ENCODE results near the gene PAEP. TPM values are rescaled to one million over a fixed set of nuclear protein-coding genes. Genes with fewer than 3 reads are reported as not detected.

Gene PAEP
- total RNA-seq, 2 donors from 2014 or later, result not detected

DNA sequence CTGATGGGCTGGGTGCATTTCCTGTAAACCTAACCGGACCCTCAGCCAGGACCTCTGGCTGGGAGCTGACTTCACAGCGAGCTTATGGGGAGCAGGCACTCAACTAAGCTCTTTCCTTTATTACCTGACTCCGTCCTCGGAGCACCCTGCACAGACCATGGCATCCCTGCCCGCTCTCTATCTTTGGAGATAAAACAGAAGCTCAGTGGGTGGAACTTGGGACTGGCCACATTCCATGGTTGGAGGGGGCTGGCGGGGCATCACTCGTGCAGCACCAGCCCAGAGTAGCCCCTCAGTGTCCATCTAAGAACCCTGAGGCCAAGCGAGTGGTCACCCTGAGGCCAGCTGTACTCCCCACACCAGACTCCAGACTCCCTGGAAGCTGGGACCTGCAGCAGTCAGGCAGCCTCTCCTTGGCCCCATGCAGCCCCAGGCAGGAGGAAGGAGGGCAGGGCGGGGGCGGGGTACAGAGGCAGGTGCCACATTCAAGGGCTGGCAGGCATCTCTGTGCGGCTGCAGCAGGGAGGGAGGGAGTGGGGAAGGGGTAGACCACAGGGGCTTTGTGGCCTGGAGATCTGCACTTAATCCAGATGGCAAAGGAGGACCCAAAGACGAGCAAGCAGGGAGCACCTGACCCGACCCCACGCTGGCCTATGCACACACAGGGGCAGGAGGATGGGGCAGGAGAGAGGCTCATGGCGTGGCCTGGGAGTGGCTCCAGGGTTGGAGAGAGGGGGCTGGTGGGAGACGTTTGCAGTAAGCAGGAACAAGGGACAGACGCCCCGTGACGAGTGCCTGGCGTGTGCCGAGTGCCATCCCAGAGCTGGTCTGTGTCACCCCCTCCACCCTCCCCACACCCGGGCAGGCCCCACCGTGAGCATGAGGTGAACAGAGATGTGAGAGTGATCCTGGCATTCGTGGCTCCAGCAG lies 51.7 kb downstream of the PAEP start:
- Histone ChIP-seq H3K27me3 (no peaks in the 10 kb centered on the region), H3K4me1 (no peaks in the 10 kb centered on the region), H3K36me3 (replicated peaks in 1 of 2; ENCODE audit: insufficient read depth in 1 of 2, low read depth in 2 of 2) (no peaks in the 10 kb centered on the region), H3K27ac (no peak overlapping the region), H3K9me3 (no peaks in the 10 kb centered on the region), H3K4me3 (no peak overlapping the region)
- intact Hi-C loops (cut with DNase I), result no loop called here
- no peak for TF ChIP-seq POLR2A (IDR thresholded peaks at IDR 0.05)
- TF ChIP-seq, protein P1, sequence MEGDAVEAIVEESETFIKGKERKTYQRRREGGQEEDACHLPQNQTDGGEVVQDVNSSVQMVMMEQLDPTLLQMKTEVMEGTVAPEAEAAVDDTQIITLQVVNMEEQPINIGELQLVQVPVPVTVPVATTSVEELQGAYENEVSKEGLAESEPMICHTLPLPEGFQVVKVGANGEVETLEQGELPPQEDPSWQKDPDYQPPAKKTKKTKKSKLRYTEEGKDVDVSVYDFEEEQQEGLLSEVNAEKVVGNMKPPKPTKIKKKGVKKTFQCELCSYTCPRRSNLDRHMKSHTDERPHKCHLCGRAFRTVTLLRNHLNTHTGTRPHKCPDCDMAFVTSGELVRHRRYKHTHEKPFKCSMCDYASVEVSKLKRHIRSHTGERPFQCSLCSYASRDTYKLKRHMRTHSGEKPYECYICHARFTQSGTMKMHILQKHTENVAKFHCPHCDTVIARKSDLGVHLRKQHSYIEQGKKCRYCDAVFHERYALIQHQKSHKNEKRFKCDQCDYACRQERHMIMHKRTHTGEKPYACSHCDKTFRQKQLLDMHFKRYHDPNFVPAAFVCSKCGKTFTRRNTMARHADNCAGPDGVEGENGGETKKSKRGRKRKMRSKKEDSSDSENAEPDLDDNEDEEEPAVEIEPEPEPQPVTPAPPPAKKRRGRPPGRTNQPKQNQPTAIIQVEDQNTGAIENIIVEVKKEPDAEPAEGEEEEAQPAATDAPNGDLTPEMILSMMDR (IDR thresholded peaks at IDR 0.05), result no peak
- ATAC-seq (no peak), DNase-seq (no peak)
- 51 to 62% methylated on average over 14 to 24 of the region's 24 CpGs for WGBS, 2 donors

DNA sequence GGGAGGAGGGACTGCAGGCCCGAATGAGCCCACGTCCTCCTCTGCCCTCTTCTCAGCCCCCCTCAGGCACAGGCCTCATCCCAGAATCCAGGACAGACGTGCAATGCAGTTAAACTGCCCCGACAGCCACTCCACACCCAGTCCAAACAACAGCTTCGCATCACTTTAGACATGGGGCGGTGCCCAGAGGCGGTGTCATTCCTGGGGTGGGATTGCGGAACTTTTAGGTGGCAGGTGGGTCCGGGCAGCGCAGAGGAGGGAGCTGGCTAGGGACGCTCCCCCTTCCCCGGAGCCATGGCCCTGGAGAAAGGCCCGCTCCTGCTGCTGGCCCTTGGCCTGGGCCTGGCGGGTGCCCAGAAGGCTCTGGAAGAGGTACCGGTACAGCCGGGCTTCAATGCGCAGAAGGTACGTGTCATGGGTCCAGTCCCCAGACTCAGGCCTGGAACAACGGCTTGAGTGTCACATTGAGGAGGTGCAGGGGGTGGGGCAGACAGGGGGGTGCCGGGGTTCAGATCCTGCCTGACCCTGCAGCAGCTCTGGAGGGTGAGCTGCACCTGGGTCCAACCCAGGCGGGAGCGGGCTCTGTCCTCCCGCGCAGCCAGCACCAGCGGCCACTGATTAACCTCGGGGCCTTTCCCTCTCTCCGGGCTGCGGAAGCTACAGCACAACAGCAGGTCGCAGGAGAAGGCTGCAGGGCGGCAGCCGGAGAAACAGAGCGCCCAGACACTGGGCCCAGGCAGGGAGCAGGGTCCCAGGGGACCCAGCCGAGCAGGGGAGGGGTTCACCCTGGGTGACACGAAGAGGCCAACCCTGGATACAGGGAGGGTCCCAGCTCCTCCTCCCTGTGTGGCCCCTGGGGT lies 52.6 kb downstream of the PAEP start:
- Histone ChIP-seq H3K27ac (no peak overlapping the region), H3K36me3 (replicated peaks in 1 of 2; ENCODE audit: insufficient read depth in 1 of 2, low read depth in 2 of 2) (no peaks in the 10 kb centered on the region), H3K4me3 (no peak overlapping the region), H3K27me3 (no peaks in the 10 kb centered on the region), H3K9me3 (no peaks in the 10 kb centered on the region), H3K4me1 (no peaks in the 10 kb centered on the region)
- ATAC-seq, result no peak
- no peak for TF ChIP-seq POLR2A (IDR thresholded peaks at IDR 0.05)
- TF ChIP-seq, protein P1 (IDR thresholded peaks at IDR 0.05), result no peak
- 40 to 58% methylated on average over 2 to 30 of the region's 34 CpGs for WGBS, 2 donors
- no peak for DNase-seq
- intact Hi-C loops (cut with DNase I), result no loop called here

DNA sequence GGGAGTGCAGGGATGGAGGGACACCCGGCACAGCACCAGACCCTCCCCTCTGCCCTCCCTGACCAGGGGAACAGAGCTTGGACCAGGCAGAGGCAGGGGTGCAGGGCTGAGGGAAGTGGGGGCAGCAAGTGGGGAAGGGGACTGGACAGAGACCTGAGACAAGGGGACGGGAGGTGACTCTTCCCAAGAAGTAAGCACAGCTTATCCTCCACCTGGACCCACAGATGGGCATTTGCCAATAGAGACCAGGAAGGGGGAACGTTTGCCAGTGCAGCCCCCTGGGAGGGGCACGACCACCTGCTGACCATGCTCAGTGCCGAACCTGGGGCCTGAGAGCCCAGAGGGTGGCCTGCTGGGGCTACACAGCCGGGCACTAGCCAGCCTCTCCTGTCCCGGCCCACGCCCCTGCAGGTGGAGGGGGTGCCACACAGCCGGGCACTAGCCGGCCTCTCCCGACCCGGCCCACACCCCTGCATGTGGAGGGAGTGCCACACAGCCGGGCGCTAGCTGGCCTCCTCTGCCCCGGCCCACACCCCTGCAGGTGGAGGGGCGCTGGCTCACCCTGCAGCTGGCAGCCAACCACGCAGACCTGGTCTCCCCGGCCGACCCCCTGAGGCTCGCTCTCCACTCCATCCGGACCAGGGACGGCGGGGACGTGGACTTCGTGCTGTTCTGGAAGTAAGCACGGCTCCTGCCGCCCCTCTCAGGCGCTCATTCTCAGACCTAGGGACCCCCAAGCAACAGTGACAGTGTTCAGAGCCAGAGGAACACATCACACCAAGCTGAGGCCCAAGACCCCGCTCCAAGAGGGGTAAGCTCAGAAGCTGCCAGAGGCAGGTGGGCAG lies 53.5 kb downstream of the PAEP start:
- ATAC-seq (no peak), DNase-seq (no peak)
- Histone ChIP-seq H3K4me3 (no peak overlapping the region), H3K9me3 (no peaks in the 10 kb centered on the region), H3K4me1 (no peaks in the 10 kb centered on the region), H3K36me3 (replicated peaks in 1 of 2; ENCODE audit: insufficient read depth in 1 of 2, low read depth in 2 of 2) (no peaks in the 10 kb centered on the region), H3K27me3 (no peaks in the 10 kb centered on the region), H3K27ac (no peak overlapping the region)
- 28 to 61% methylated on average over 2 to 29 of the region's 29 CpGs for WGBS, 2 donors
- TF ChIP-seq, protein P1 (IDR thresholded peaks at IDR 0.05), result no peak
- TF ChIP-seq POLR2A (IDR thresholded peaks at IDR 0.05), result no peak
- intact Hi-C loops (cut with DNase I), result no loop called here

DNA sequence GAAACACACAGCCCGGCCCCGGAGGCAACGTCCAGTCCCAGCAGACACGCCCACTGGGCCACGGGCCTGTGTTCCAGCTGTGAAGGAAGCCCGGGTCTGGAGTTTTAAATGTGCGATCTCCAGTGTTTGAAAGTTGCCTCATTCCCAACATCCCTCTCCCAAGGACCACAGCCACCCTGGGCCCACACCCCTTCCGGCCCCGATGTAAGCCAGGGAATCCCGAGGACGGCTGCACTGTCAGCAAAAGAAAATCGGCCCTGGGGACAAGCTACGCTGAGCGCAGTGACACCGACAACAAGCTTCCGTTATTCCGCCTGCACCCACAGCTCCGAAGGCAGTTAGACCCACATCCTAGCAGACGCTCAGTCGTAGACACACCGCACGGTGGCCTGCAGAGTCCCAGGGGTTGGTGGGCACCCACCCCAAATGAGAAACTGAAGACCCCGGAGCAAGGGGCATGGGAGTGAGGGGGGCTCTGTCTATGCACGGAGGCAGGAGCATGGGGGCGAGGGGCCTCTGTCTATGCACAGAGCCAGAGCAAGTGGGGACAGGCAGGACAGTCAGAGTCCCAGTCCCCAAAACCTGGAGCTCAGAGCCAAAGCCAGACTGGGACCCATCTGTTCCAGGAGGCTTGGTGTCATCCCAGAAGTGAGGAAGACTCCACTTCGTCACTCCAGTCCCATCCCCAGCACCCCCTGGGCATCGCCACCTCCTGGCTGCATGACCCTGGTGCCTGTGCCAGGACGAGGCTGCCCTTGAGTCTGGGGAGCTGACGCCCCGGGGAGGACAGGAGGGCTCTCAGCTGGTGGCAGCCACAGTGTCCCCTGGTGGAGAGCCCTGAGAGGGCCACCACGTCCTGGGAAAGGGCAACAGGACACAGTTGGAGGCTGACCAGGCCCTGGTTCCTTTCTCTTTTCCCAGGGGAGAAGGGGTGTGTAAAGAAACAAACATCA lies 54.4 kb downstream of the PAEP start:
- 49% methylated on average over 19 to 31 of the region's 31 CpGs for WGBS, 2 donors
- intact Hi-C loops (cut with DNase I), result no loop called here
- ATAC-seq (no peak), DNase-seq (no peak)
- Histone ChIP-seq H3K9me3 (no peaks in the 10 kb centered on the region), H3K36me3 (replicated peaks in 1 of 2; ENCODE audit: insufficient read depth in 1 of 2, low read depth in 2 of 2) (no peaks in the 10 kb centered on the region), H3K27me3 (no peaks in the 10 kb centered on the region), H3K4me3 (no peak overlapping the region), H3K27ac (no peak overlapping the region), H3K4me1 (no peaks in the 10 kb centered on the region)
- TF ChIP-seq, protein P1 (IDR thresholded peaks at IDR 0.05), result no peak
- no peak for TF ChIP-seq POLR2A (IDR thresholded peaks at IDR 0.05)

Data from body of pancreas (tissue), 4 donors.